NB4 (cell line): ENCODE results near the gene PPP1R9A.

Experiments
- DNase-seq: peaks from one replicate; pipeline ENCODE4 v3.0.0; 2010; ENCODE audit warnings: low read depth
- H3K4me3 ChIP-seq: one replicate; pipeline ENCODE4 v1.5.1; 2011; ENCODE audit warnings: mild to moderate bottlenecking, low read depth, low read length, moderate library complexity
- CTCF ChIP-seq: IDR thresholded peaks from one replicate; pipeline ENCODE4 v1.5.1; 2012; ENCODE audit warnings: low read depth, low read length
- MAX ChIP-seq: IDR thresholded peaks from 2 replicates; pipeline ENCODE4 v1.6.1; 2011; ENCODE audit warnings: low read depth, low read length
- MYC ChIP-seq: IDR thresholded peaks from 2 replicates; pipeline ENCODE4 v1.6.1; 2011; ENCODE audit warnings: low read depth, low read length
- POLR2A ChIP-seq: IDR thresholded peaks from 2 replicates; pipeline ENCODE4 v1.6.1; 2011; ENCODE audit warnings: mild to moderate bottlenecking; ENCODE audit not compliant: insufficient read length; ENCODE audit errors: extremely low read depth

Gene PPP1R9A

GRCh38 chr7:95190515-95190914 is 283.1 kb downstream of the PPP1R9A start:
- TF ChIP-seq MYC (no peak), CTCF (no peak), POLR2A (no peak), MAX (no peak)
- DNase-seq = peak; percentile 18
- no peak overlapping the region for H3K4me3 ChIP-seq

- no peak overlapping the region for H3K4me3 ChIP-seq
- TF ChIP-seq POLR2A = no peak
- no peak for TF ChIP-seq MYC
- no peak for TF ChIP-seq MAX
- TF ChIP-seq CTCF = no peak
- DNase-seq = no peak
Observed at GRCh38 chr7:95191795-95192194, 284.4 kb downstream of the PPP1R9A start.

GRCh38 chr7:95198863-95199262 is 291.5 kb downstream of the PPP1R9A start:
- TF ChIP-seq MAX (no peak), MYC (no peak), POLR2A (no peak)
- no peak overlapping the region for H3K4me3 ChIP-seq
- DNase-seq = no peak

- DNase-seq = peak; percentile 52
- no peak for TF ChIP-seq MYC
- TF ChIP-seq CTCF = peak; percentile 75
Observed at GRCh38 chr7:95199779-95200558, 292.6 kb downstream of the PPP1R9A start.

GRCh38 chr7:95200741-95201140 is 293.3 kb downstream of the PPP1R9A start:
- DNase-seq = no peak
- H3K4me3 ChIP-seq = no peak overlapping the region
- TF ChIP-seq MYC (no peak), MAX (no peak), POLR2A (no peak), CTCF (no peak)

More at GRCh38 chr7:95199779-95200558, 292.6 kb downstream of the PPP1R9A start:
- H3K4me3 ChIP-seq = no peak overlapping the region

GRCh38 chr7:95201727-95202126 is 294.3 kb downstream of the PPP1R9A start:
- no peak for DNase-seq
- no peak for TF ChIP-seq MAX
- no peak for TF ChIP-seq MYC
- TF ChIP-seq POLR2A = no peak
- no peak for TF ChIP-seq CTCF
- H3K4me3 ChIP-seq = no peak overlapping the region
